IMR-90 (cell line): ENCODE measurements around the gene PSMD10. TPM values are rescaled to one million over a fixed set of nuclear protein-coding genes. Genes with fewer than 3 reads are reported as not detected.

Experiments used
- ATAC-seq: fragments of 200-7000 bp; cut with Tn5 transposase; 2 replicates; pipeline ENCODE4 v1.9.1; 2020; ENCODE audit warnings: low read depth, mild to moderate bottlenecking, moderate library complexity
- BruUV-seq: library from RNA; stranded (reverse); fragments of 400-500 nt; replicated peaks from 2 replicates; lab custom pipeline; 2021; lab: Mats Ljungman, UMichigan
- CTCF ChIA-PET: fragments of 300-600 bp; formaldehyde crosslinking; extraction: SDS; loops from one replicate; lab custom pipeline; 2021; ENCODE audit warnings: antibody characterized with exemption; lab: Yijun Ruan, JAX
- POLR2A ChIA-PET: fragments of 300-600 bp; sonication (Branson Sonifier 250); formaldehyde crosslinking; loops from one replicate; lab custom pipeline; 2022; ENCODE audit warnings: antibody characterized with exemption; ENCODE audit not compliant: unreplicated experiment; lab: Charles Lee
- DNase-seq: peaks from one replicate; pipeline ENCODE4 v3.0.0; 2013
- H2AFZ ChIP-seq: replicated peaks from 2 replicates; pipeline ENCODE3; 2013; ENCODE audit warnings: low read length, mild to moderate bottlenecking; ENCODE audit not compliant: poor library complexity
- H2AK5ac ChIP-seq: 2 replicates; pipeline ENCODE4 v1.6.1; 2013; ENCODE audit warnings: low read depth, low read length, inconsistent platforms
- H2AK9ac ChIP-seq: replicated peaks from 2 replicates; pipeline ENCODE3; 2013; ENCODE audit warnings: mild to moderate bottlenecking, low read depth, low read length, moderate library complexity; ENCODE audit not compliant: poor library complexity
- H2BK120ac ChIP-seq: 2 replicates; pipeline ENCODE4 v1.6.1; 2013; ENCODE audit warnings: low read depth, low read length, inconsistent platforms
- H2BK15ac ChIP-seq: 3 replicates; pipeline ENCODE4 v1.6.1; 2013; ENCODE audit warnings: low read depth, low read length, inconsistent platforms
- H2BK20ac ChIP-seq: 2 replicates; pipeline ENCODE4 v1.6.1; 2013; ENCODE audit warnings: low read depth, mild to moderate bottlenecking, inconsistent platforms, low read length, moderate library complexity
- H2BK5ac ChIP-seq: 2 replicates; pipeline ENCODE4 v1.6.1; 2013; ENCODE audit warnings: mild to moderate bottlenecking, low read depth, low read length, inconsistent platforms; ENCODE audit not compliant: poor library complexity, severe bottlenecking
- H3K14ac ChIP-seq: replicated peaks from 2 replicates; pipeline ENCODE4 v1.6.1; 2013; ENCODE audit warnings: low read depth, low read length, inconsistent platforms
- H3K18ac ChIP-seq: 2 replicates; pipeline ENCODE4 v1.6.1; 2013; ENCODE audit warnings: low read depth, low read length, control low read depth
- H3K23ac ChIP-seq: 2 replicates; pipeline ENCODE4 v1.6.1; 2013; ENCODE audit warnings: low read depth, low read length, inconsistent platforms
- H3K27ac ChIP-seq: 2 replicates; pipeline ENCODE4 v1.5.1; 2013; ENCODE audit warnings: mild to moderate bottlenecking, control low read depth, low read length; ENCODE audit not compliant: insufficient read depth
- H3K27me3 ChIP-seq: 2 replicates; pipeline ENCODE4 v1.6.1; 2013; ENCODE audit warnings: low read length; ENCODE audit not compliant: control insufficient read depth, insufficient read depth
- H3K36me3 ChIP-seq: 2 replicates; pipeline ENCODE4 v1.6.1; 2013; ENCODE audit warnings: low read length, mixed read lengths; ENCODE audit not compliant: control insufficient read depth, insufficient read depth
- H3K4ac ChIP-seq: 2 replicates; pipeline ENCODE4 v1.6.1; 2013; ENCODE audit warnings: low read depth, low read length, inconsistent platforms
- H3K4me1 ChIP-seq: 2 replicates; pipeline ENCODE4 v1.6.1; 2013; ENCODE audit warnings: low read length, mixed read lengths; ENCODE audit not compliant: control insufficient read depth, insufficient read depth
- H3K4me2 ChIP-seq: 2 replicates; pipeline ENCODE4 v1.6.1; 2013; ENCODE audit warnings: low read depth, mild to moderate bottlenecking, control low read depth, low read length, moderate library complexity
- H3K4me3 ChIP-seq: 2 replicates; pipeline ENCODE4 v1.5.1; 2013; ENCODE audit warnings: low read depth, mild to moderate bottlenecking, control low read depth, low read length, moderate library complexity; ENCODE audit not compliant: insufficient read depth
- H3K56ac ChIP-seq: 2 replicates; pipeline ENCODE4 v1.6.1; 2013; ENCODE audit warnings: low read length, inconsistent platforms; ENCODE audit not compliant: insufficient read depth; ENCODE audit errors: extremely low read depth
- H3K79me1 ChIP-seq, 2 experiments: 2 replicates each; pipeline ENCODE4 v1.6.1; 2013; ENCODE audit warnings: low read length in 2 of 2, inconsistent platforms in 1 of 2, low read depth in 1 of 2
- H3K9ac ChIP-seq: 2 replicates; pipeline ENCODE4 v1.6.1; 2013; ENCODE audit warnings: low read depth, low read length, control low read depth
- H3K9me1 ChIP-seq: 2 replicates; pipeline ENCODE4 v1.6.1; 2013; ENCODE audit warnings: low read length, inconsistent platforms; ENCODE audit not compliant: insufficient read depth
- H3K9me3 ChIP-seq: 2 replicates; pipeline ENCODE4 v1.6.1; 2013; ENCODE audit warnings: low read length; ENCODE audit not compliant: control insufficient read depth, insufficient read depth
- H4K20me1 ChIP-seq: 2 replicates; pipeline ENCODE4 v1.6.1; 2013; ENCODE audit warnings: low read length, inconsistent platforms; ENCODE audit not compliant: insufficient read depth
- H4K5ac ChIP-seq: 2 replicates; pipeline ENCODE4 v1.6.1; 2013; ENCODE audit warnings: mild to moderate bottlenecking, low read depth, low read length, control low read depth
- H4K8ac ChIP-seq, 2 experiments: 2 replicates each; pipeline ENCODE4 v1.6.1; 2013; ENCODE audit warnings: low read depth in 2 of 2, low read length in 2 of 2, control low read depth in 1 of 2, inconsistent platforms in 1 of 2
- H4K91ac ChIP-seq: 2 replicates; pipeline ENCODE4 v1.6.1; 2013; ENCODE audit warnings: low read depth, low read length, inconsistent platforms; ENCODE audit not compliant: insufficient read depth
- BHLHE40 ChIP-seq: fragments of 150-350 bp; IDR thresholded peaks from 2 replicates; pipeline ENCODE4 v1.6.1; 2016; ENCODE audit warnings: mild to moderate bottlenecking, low read depth, low read length
- CEBPB ChIP-seq: IDR thresholded peaks from 2 replicates; pipeline ENCODE4 v1.6.1; 2012; ENCODE audit warnings: low read depth, low read length, improper control_type of control experiment
- CHD1 ChIP-seq: IDR thresholded peaks from 2 replicates; pipeline ENCODE4 v1.6.1; 2012; ENCODE audit warnings: low read depth, low read length, improper control_type of control experiment
- CTCF ChIP-seq: conservative IDR thresholded peaks from 2 replicates; pipeline ENCODE4 v1.5.1; 2012; ENCODE audit warnings: mild to moderate bottlenecking, low read depth, low read length, improper control_type of control experiment
- ELK1 ChIP-seq: fragments of 150-350 bp; IDR thresholded peaks from 2 replicates; pipeline ENCODE4 v1.6.1; 2016; ENCODE audit warnings: low read depth, mild to moderate bottlenecking, low read length, moderate library complexity, borderline replicate concordance
- FOS ChIP-seq: fragments of 150-350 bp; IDR thresholded peaks from 2 replicates; pipeline ENCODE4 v1.6.1; 2016; ENCODE audit warnings: low read depth, low read length
- MAFK ChIP-seq: IDR thresholded peaks from 2 replicates; pipeline ENCODE4 v1.6.1; 2012; ENCODE audit warnings: low read depth, low read length, improper control_type of control experiment
- MAZ ChIP-seq: IDR thresholded peaks from 2 replicates; pipeline ENCODE4 v1.6.1; 2012; ENCODE audit warnings: low read depth, mild to moderate bottlenecking, low read length, improper control_type of control experiment, moderate library complexity, borderline replicate concordance
- MXI1 ChIP-seq: IDR thresholded peaks from 2 replicates; pipeline ENCODE4 v1.6.1; 2012; ENCODE audit warnings: low read depth, mild to moderate bottlenecking, low read length, moderate library complexity, borderline replicate concordance
- NFE2L2 ChIP-seq: fragments of 150-350 bp; IDR thresholded peaks from 2 replicates; pipeline ENCODE4 v1.6.1; 2016; ENCODE audit warnings: low read depth, mild to moderate bottlenecking, low read length
- POLR2A ChIP-seq: IDR thresholded peaks from 2 replicates; pipeline ENCODE4 v1.6.1; 2012; ENCODE audit warnings: mild to moderate bottlenecking, low read depth, low read length
- RAD21 ChIP-seq: IDR thresholded peaks from 2 replicates; pipeline ENCODE4 v1.6.1; 2012; ENCODE audit warnings: low read length, improper control_type of control experiment
- RCOR1 ChIP-seq: IDR thresholded peaks from 2 replicates; pipeline ENCODE4 v1.6.1; 2012; ENCODE audit warnings: mild to moderate bottlenecking, low read length, improper control_type of control experiment; ENCODE audit not compliant: insufficient replicate concordance
- RFX5 ChIP-seq: IDR thresholded peaks from 2 replicates; pipeline ENCODE4 v1.8.0; 2012; ENCODE audit warnings: low read depth, mild to moderate bottlenecking, low read length, moderate library complexity
- SMC3 ChIP-seq: fragments of 150-350 bp; IDR thresholded peaks from 2 replicates; pipeline ENCODE4 v1.6.1; 2016; ENCODE audit warnings: low read depth, mild to moderate bottlenecking, antibody characterized with exemption, low read length, moderate library complexity
- USF2 ChIP-seq: fragments of 150-350 bp; IDR thresholded peaks from 2 replicates; pipeline ENCODE4 v1.6.1; 2017; ENCODE audit warnings: mild to moderate bottlenecking, antibody characterized with exemption, low read length, low read depth
- dilution Hi-C: fragments of 300-500 bp; cut with HindIII; formaldehyde crosslinking; loops from one replicate; pipeline ENCODE4 v1.14.3; 2018; ENCODE audit warnings: low sequenced_read_pairs; ENCODE audit not compliant: unreplicated experiment
- in situ Hi-C: fragments of 300-500 bp; cut with MboI; formaldehyde crosslinking; loops from 3 replicates; pipeline ENCODE4 v1.14.3; 2019; ENCODE audit warnings: low sequenced_read_pairs, inconsistent platforms, mixed read lengths
- intact Hi-C: fragments of 100-400 bp; cut with micrococcal nuclease; formaldehyde crosslinking; loops from 2 replicates; pipeline ENCODE4 v1.10.0; 2022
- polyA plus RNA-seq, 3 experiments: library from polyadenylated mRNA; depleted of rRNA; stranded (reverse); fragments of >200 nt; gene quantifications; 2 replicates each; pipeline ENCODE4 v1.2.3, GENCODE V29; 2012; ENCODE audit warnings: low replicate concordance in 1 of 3
- total RNA-seq: library from RNA; depleted of rRNA; stranded (reverse); fragments of >200 nt; gene quantifications from 2 replicates; pipeline ENCODE4 v1.2.3, GENCODE V29; 2012

Gene PSMD10
- total and polyA plus RNA-seq, 2 of the 4 experiments (the other 2 are of a cell fraction), result 62.0 to 122 TPM

GRCh38 chrX:108105473-108105872, 14.1 kb upstream of the PSMD10 start:
- H2BK5ac ChIP-seq, result no peak overlapping the region
- no peak overlapping the region for H3K9ac ChIP-seq
- H2AK9ac ChIP-seq, result peak overlapping the region; percentile 52
- no peak overlapping the region for H3K4me3 ChIP-seq
- H4K20me1 ChIP-seq, result no peaks in the 10 kb centered on the region
- no peak overlapping the region for H2BK15ac ChIP-seq
- no peak overlapping the region for H3K18ac ChIP-seq
- no peaks in the 10 kb centered on the region; the same call in 1 of the 2 replicates for H3K27me3 ChIP-seq
- no peak overlapping the region for H3K4me2 ChIP-seq
- H2AFZ ChIP-seq, result no peak overlapping the region
- DNase-seq (no peak), ATAC-seq (no peak)
- intact Hi-C loops, result no loop called here
- in situ Hi-C loops, result no loop called here
- H4K5ac ChIP-seq, result no peak overlapping the region
- no peaks in the 10 kb centered on the region for H3K4me1 ChIP-seq
- H3K36me3 ChIP-seq, result no peaks in the 10 kb centered on the region
- no peak overlapping the region for H3K4ac ChIP-seq
- H3K9me3 ChIP-seq, result no peaks in the 10 kb centered on the region
- H2BK20ac ChIP-seq, result no peak overlapping the region
- dilution Hi-C loops, result no loop called here
- H3K9me1 ChIP-seq, result no peaks in the 10 kb centered on the region
- H4K8ac ChIP-seq, result no peak overlapping the region
- H4K91ac ChIP-seq, result no peak overlapping the region
- H2AK5ac ChIP-seq, result no peak overlapping the region
- no peak overlapping the region for H3K56ac ChIP-seq
- H3K23ac ChIP-seq, result no peak overlapping the region
- no peak overlapping the region for H2BK120ac ChIP-seq
- BruUV-seq, result no TSS peak
- H3K14ac ChIP-seq, result no peak overlapping the region
- CTCF ChIA-PET, result no interaction called here
- no peak overlapping the region for H3K27ac ChIP-seq
- POLR2A ChIA-PET, result no interaction called here
- H3K79me1 ChIP-seq, result no peaks in the 10 kb centered on the region; a peak in 1 of 4 replicates
- no peak for TF ChIP-seq RFX5
- TF ChIP-seq MAZ, result no peak
- TF ChIP-seq CTCF, result no peak
- no peak for TF ChIP-seq BHLHE40
- TF ChIP-seq CEBPB, result no peak
- no peak for TF ChIP-seq USF2
- no peak for TF ChIP-seq CHD1
- no peak for TF ChIP-seq POLR2A
- no peak for TF ChIP-seq NFE2L2
- no peak for TF ChIP-seq MXI1
- no peak for TF ChIP-seq SMC3
- TF ChIP-seq FOS, result no peak
- TF ChIP-seq RCOR1, result no peak
- no peak for TF ChIP-seq RAD21
- TF ChIP-seq ELK1, result no peak
- no peak for TF ChIP-seq MAFK
